Measurements from ENCODE around the gene NTRK3.

Gene NTRK3

DNA sequence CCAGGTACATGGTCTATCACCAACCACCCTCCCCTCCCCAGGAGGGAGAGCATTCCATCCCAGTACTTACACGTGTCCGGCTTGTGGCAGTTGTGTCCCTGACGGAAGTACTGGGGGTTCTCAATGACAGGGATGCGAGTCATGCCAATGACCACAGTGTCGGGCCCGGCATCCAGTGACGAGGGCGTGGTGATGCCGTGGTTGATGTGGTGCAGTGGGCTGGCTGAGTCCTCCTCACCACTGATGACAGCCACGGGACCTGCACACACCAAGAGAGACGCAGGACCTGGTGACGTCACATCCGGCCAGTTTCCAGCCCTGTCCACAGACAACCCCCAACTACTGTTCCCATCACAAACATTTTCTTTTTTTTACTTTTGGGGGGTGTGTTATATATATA lies 223.8 kb downstream of the NTRK3 start:
- Mint-ChIP-seq H3K4me3 (no peak overlapping the region), H3K9me3 (peaks cover under 1 to 5% of the 10 kb centered on the region in 2 donors), H3K27me3 (peaks cover 25 to 27% of the 10 kb centered on the region in 2 donors), H3K4me1 (no peaks in the 10 kb centered on the region), H3K36me3 (no peaks in the 10 kb centered on the region), H3K27ac (no peak overlapping the region)
- ATAC-seq (replicated peaks) = no peak
- no peak for DNase-seq

DNA sequence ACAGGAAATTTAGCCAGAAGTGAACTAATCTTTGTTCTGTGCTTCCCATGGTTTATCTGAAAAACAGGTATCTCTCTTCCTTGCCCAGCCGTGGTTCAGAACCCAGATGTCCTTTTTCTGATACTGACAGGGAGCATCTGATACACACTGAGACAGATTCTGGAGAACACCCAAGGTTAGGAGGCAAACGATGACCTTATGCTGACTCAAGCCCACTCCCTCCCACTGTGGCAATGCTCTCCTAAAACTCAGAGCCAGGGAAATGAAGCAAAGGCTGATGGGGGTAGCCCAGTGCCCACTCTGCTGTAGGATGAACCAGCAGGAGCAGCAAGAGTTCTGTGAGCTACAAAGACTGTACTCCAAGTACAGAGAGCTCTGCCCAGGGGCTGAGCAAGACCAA lies 225.1 kb downstream of the NTRK3 start:
- H3K36me3 Mint-ChIP-seq = no peaks in the 10 kb centered on the region
- peaks cover 3 to 7% of the 10 kb centered on the region in 2 donors for H3K9me3 Mint-ChIP-seq
- ATAC-seq (replicated peaks) (no peak), DNase-seq (no peak)
- no peak overlapping the region for H3K27ac Mint-ChIP-seq
- H3K27me3 Mint-ChIP-seq = peaks cover 14 to 18% of the 10 kb centered on the region in 2 donors
- H3K4me1 Mint-ChIP-seq = no peaks in the 10 kb centered on the region
- H3K4me3 Mint-ChIP-seq = no peak overlapping the region

DNA sequence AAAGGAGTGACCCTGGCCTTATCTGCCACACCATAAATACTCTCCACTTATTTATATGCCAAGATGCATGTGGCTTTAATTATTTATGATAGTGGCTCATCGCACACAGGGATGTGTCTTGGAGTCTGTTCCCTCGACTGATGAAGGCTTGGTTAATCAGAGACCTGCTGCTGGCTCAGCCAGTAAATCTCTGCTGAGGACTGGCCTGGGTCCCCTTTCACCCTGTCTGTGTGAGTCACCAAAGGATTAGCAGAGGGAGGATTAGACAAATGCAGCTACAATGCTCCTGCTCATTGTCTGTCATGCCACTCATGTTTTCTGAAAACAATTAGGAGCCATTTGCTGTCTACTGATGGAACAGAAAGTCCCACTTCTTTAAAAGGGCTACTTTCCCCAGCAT lies 226.8 kb downstream of the NTRK3 start:
- ATAC-seq (replicated peaks) = no peak
- Mint-ChIP-seq H3K27ac (no peak overlapping the region), H3K4me1 (no peaks in the 10 kb centered on the region), H3K27me3 (peaks cover 0 to 4% of the 10 kb centered on the region in 2 donors), H3K4me3 (no peak overlapping the region), H3K9me3 (peaks cover 3 to 8% of the 10 kb centered on the region in 2 donors), H3K36me3 (no peaks in the 10 kb centered on the region)
- no peak for DNase-seq

DNA sequence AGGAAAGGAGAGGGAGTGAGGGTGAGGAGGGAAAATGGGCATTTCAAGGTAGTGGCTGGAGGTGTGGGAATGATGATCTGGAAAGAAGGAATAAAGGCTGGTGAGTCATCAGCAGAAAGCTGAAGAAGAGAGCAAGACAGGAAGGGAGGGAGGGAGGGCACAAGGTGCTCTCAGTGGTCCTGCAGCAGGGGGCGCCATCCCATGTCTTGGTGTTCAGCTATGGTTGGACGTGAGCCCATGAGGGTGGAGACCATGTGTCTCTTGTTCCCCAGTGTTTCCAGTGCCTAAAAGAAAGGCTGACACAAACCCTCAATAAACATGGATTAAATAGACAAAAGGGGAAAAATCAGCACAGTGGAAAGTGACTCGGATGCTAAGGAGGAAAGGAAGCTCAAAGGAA lies 228.5 kb downstream of the NTRK3 start:
- Mint-ChIP-seq H3K4me3 (no peak overlapping the region), H3K27me3 (peaks cover 0 to 4% of the 10 kb centered on the region in 2 donors), H3K27ac (no peak overlapping the region), H3K36me3 (no peaks in the 10 kb centered on the region), H3K4me1 (no peaks in the 10 kb centered on the region), H3K9me3 (peaks cover 3 to 8% of the 10 kb centered on the region in 2 donors)
- no peak for DNase-seq
- ATAC-seq (replicated peaks) = no peak

DNA sequence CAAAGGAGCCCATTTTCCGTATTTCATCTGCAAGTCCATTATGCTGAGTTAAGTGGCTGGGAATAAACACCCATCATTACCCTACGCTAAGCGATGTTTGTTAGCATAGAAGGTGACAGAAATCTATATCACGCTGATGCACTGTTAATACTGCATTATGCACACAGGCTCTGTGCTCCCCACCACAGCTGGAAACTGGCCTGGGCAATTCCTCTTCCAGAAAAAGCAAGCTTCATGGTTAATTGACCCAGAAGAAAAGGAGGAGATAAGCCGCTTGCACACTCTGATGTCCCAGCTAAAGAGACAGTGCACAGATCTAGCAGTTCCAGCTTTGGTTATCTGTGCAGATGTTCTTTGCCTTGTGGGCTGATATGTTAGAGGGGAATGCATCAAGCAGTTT lies 232.6 kb downstream of the NTRK3 start:
- Mint-ChIP-seq H3K27me3 (peaks cover 0 to 4% of the 10 kb centered on the region in 2 donors), H3K9me3 (peaks cover 3 to 8% of the 10 kb centered on the region in 2 donors), H3K36me3 (no peaks in the 10 kb centered on the region), H3K27ac (no peak overlapping the region), H3K4me3 (no peak overlapping the region), H3K4me1 (no peaks in the 10 kb centered on the region)
- no peak for DNase-seq
- no peak for ATAC-seq (replicated peaks)

DNA sequence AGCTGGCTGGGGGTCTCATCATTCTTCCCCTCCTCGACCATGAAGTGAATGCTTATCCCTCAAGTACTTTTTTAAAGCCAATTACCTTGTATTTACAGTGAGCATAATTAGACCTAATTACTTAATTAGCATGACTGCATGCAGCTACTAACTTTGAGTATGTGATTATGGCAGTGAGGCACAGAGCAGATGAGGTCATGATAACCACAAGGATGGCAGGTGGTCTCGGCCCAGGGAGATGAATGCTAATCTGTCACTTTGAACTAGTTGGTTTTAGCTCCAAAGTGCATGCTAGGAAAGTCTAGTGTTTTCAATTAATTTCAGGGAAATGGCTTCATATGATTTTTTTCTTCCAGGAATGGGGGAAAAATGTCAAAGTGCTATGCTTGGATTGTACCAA lies 233.8 kb downstream of the NTRK3 start:
- no peak overlapping the region for H3K27ac Mint-ChIP-seq
- peaks cover 0 to 2% of the 10 kb centered on the region in 2 donors for H3K27me3 Mint-ChIP-seq
- no peak for DNase-seq
- no peak for ATAC-seq (replicated peaks)
- no peak overlapping the region for H3K4me3 Mint-ChIP-seq
- H3K36me3 Mint-ChIP-seq = no peaks in the 10 kb centered on the region
- no peaks in the 10 kb centered on the region for H3K4me1 Mint-ChIP-seq
- H3K9me3 Mint-ChIP-seq = peaks cover 2 to 5% of the 10 kb centered on the region in 2 donors

DNA sequence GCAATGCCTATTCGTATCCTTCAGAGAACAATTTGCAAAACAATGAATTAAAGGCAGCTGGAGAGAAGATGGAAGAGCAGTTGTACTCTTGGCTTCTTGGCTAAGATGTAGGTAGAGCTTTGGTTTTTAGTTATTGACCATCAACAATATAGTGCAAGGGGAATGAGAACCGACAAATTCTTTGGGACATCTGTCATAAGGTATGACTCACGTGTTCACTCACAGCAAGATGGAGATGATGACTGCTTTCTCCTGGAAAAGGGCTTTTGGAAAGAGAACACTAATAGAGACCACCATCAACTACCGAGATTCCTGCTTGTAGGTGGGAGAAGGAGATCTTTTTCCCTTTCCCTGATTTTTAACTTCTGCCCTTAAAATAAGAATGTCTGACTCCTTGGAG lies 234.9 kb downstream of the NTRK3 start:
- ATAC-seq (replicated peaks) (no peak), DNase-seq (no peak)
- Mint-ChIP-seq H3K36me3 (no peaks in the 10 kb centered on the region), H3K27ac (no peak overlapping the region), H3K4me3 (no peak overlapping the region), H3K9me3 (peaks cover 0 to 3% of the 10 kb centered on the region in 2 donors), H3K27me3 (no peaks in the 10 kb centered on the region), H3K4me1 (no peaks in the 10 kb centered on the region)

DNA sequence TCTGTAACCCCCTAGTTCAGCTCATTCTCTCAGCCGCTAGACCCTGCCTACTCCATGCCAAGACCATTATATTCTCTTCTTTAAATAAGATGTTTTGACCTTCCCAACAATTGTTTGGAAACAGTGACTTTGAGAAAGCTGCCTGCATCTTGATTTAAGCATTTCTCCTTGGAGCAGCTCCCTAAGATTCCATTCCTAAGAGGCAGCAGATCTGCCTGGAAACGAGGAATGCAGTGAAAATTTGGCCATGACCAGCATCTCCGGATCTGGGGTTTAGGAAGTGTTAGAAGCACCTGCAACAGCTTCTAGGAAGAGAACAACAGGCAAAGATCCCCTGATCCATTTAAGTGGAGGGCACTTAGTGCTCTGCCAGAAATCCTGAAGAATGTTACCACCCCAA lies 235.7 kb downstream of the NTRK3 start:
- no peak overlapping the region for H3K4me3 Mint-ChIP-seq

DNA sequence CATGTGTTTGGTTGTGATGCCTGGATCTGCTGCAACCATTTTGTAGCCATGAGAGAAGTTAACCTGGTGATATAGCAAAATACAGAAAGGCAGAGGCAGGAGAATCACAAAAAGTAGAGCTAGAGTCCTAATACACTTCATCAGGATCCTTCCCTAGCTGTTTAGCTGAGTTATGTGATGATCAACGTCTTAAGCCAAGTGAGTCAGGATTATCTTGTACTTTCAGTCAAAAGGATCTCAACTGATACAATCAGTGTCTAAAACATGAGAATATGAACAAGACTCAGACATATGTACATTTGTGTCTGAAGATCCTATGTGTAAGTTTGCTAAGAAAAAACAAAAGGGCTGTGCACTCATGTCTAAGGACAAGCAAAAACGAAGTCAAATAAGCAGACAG lies 236.9 kb downstream of the NTRK3 start:
- H3K36me3 Mint-ChIP-seq = no peaks in the 10 kb centered on the region
- H3K4me1 Mint-ChIP-seq = no peaks in the 10 kb centered on the region
- H3K27me3 Mint-ChIP-seq = no peaks in the 10 kb centered on the region
- H3K4me3 Mint-ChIP-seq = no peak overlapping the region
- DNase-seq (no peak), ATAC-seq (replicated peaks) (no peak)
- peaks cover 0 to 2% of the 10 kb centered on the region in 2 donors for H3K9me3 Mint-ChIP-seq
- H3K27ac Mint-ChIP-seq = no peak overlapping the region

More for the DNA sequence above, 235.7 kb downstream of the NTRK3 start:
- Mint-ChIP-seq H3K27ac (no peak overlapping the region), H3K27me3 (no peaks in the 10 kb centered on the region), H3K9me3 (peaks cover 0 to 3% of the 10 kb centered on the region in 2 donors), H3K36me3 (no peaks in the 10 kb centered on the region), H3K4me1 (no peaks in the 10 kb centered on the region)
- ATAC-seq (replicated peaks) = no peak
- no peak for DNase-seq

DNA sequence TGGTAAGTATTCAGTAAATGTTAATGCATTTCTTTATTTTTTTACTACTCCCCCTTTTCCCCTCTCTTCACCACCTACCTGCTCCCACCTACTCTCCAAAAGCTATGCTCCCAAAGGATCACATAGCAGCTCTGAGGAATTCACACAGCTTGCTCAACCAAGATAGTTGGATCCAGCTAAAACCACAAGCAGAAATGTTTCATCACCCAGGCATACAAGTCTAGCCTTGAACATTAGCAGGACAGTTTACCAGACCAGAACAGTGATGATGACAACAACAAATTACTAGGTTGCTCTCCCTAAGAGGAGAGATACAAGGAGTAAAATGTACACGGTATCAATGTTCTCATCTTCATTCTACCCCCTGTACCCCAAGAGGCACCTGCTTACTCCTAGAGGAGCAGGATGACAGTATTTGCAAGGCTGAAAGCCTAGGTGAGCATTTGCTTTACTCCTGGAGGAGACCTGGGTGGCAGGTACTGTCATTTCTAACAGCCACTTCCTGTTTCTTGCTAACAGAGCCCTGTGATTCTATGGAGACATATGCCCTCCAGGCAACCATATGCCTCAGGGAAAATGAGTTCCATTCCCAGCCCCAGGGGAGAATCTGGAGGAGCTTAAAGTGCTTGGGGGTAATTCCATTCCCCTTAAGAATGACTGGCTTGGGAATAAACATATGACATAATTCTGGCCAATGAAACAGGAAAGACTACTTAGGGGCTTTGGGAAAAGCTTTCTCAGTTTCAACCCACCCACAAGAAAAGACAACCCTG lies 237.5 kb downstream of the NTRK3 start:
- H3K36me3 Mint-ChIP-seq = no peaks in the 10 kb centered on the region
- peaks cover 0 to 2% of the 10 kb centered on the region in 2 donors for H3K9me3 Mint-ChIP-seq
- no peak overlapping the region for H3K27ac Mint-ChIP-seq
- ATAC-seq (replicated peaks) (no peak), DNase-seq (no peak)
- no peaks in the 10 kb centered on the region for H3K27me3 Mint-ChIP-seq
- H3K4me3 Mint-ChIP-seq = no peak overlapping the region
- H3K4me1 Mint-ChIP-seq = no peaks in the 10 kb centered on the region

DNA sequence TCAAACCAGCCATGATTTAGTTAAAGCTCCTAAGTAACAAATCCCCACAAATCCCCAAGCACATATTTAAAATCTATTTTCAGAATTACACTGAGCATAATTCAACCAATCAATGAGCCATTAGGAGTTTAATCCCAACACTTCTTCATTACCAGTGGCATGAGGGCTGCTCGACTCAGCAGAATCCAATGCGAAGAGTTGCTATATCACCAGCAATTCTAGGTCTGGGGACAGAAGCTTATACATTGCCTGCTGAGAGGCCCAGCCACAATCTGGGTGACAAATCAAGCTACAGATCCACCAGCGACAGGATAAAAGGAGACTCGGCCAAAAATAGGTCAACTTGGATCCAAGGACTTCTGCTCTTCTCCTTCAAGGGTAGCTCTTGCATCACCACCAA lies 238.8 kb downstream of the NTRK3 start:
- H3K4me3 Mint-ChIP-seq = no peak overlapping the region
- no peaks in the 10 kb centered on the region for H3K27me3 Mint-ChIP-seq
- no peak for ATAC-seq (replicated peaks)
- no peaks in the 10 kb centered on the region for H3K36me3 Mint-ChIP-seq
- peaks cover 0 to 2% of the 10 kb centered on the region in 2 donors for H3K9me3 Mint-ChIP-seq
- H3K4me1 Mint-ChIP-seq = no peaks in the 10 kb centered on the region
- no peak overlapping the region for H3K27ac Mint-ChIP-seq
- DNase-seq = no peak

DNA sequence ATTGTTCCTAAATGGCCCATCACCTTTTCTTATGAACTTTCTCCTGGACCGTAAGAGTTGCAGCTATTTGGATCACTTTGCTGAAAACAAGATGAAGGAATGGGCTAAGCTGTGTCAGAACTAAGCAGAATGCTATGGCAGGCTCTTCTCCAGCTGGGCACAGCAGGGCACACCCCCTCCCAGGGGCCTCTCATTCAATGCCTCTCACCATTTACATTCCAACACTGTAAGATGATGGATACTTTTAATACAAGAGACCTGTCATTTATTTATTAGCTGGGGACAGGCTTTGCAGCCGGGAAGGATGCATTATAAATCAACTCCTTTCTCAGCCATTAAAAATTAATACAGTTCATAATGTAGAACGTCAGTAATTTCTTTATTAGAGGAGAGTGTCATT lies 240.1 kb downstream of the NTRK3 start:
- Mint-ChIP-seq H3K9me3 (peaks cover 0 to 2% of the 10 kb centered on the region in 2 donors), H3K36me3 (no peaks in the 10 kb centered on the region), H3K4me1 (no peaks in the 10 kb centered on the region), H3K27me3 (no peaks in the 10 kb centered on the region), H3K27ac (no peak overlapping the region), H3K4me3 (no peak overlapping the region)
- no peak for ATAC-seq (replicated peaks)
- DNase-seq = no peak

DNA sequence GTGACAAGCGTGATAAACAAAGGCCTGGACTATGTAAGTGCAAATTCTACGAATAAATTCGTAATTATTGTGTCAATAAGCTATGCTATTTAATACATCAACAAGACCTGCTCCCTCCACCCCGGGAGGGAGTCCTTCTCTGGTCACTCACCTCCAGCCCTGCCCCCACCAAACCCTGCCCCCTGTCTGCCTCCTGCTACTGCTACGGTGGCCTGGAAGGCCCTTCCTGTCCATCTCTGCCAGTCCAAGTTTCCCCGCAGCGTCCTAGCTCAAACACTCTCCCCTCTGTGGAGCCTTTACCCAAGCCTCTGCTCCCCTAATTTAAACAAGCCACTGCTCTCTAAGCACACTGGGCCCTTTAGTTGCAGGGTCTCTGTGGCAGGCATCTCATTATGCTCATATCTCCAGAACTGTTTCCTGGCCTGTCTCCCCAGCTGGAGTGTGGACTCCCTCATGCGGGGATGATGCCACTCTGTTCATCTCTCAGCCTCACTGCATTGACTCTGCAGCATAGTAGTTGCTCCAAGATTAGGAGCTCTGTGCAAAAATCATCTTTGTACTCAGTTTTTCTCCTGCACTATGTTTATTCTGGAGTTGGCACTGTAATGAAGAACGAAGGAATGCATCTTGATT lies 241.2 kb downstream of the NTRK3 start:
- Mint-ChIP-seq H3K9me3 (peaks cover 0 to 2% of the 10 kb centered on the region in 2 donors), H3K36me3 (no peaks in the 10 kb centered on the region), H3K27me3 (no peaks in the 10 kb centered on the region), H3K27ac (no peak overlapping the region), H3K4me1 (no peaks in the 10 kb centered on the region), H3K4me3 (no peak overlapping the region)
- ATAC-seq (replicated peaks) (no peak), DNase-seq (no peak)

DNA sequence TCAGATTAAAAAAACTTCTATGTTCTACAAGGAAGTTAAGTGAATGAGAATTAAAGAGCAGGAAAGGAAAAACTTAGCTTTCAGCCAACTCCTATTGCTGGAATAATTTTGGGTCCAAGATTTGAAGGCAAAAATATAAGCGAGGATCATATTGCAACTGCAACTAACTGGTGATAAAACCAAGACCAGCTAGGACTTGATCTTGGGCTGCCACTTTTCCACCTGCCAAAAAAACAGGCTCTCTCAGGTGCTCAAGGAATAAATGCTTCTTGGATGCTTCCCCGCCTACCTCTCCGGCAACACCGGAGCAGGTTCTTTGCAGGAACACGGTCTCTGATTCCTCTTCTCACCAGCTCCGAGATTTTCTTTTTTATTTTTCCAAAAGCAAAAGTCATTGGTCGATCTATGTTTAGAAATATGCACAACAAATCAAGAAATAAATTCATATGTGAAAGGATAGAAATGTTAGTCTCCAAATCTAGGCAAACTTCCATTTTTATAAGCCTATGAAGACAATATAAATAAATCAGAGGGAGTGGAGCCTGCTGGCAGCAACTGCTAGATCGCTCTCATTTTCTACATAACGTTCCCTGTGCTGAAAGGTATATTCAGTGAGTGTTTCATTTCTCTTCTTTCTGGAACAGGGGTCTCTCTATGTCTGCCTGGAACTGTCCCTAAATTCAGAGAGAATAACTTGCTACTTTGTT lies 241.9 kb downstream of the NTRK3 start:
- Mint-ChIP-seq H3K9me3 (no peaks in the 10 kb centered on the region), H3K36me3 (no peaks in the 10 kb centered on the region), H3K27me3 (no peaks in the 10 kb centered on the region), H3K4me1 (no peaks in the 10 kb centered on the region), H3K4me3 (no peak overlapping the region), H3K27ac (no peak overlapping the region)
- ATAC-seq (replicated peaks) (no peak), DNase-seq (no peak)

DNA sequence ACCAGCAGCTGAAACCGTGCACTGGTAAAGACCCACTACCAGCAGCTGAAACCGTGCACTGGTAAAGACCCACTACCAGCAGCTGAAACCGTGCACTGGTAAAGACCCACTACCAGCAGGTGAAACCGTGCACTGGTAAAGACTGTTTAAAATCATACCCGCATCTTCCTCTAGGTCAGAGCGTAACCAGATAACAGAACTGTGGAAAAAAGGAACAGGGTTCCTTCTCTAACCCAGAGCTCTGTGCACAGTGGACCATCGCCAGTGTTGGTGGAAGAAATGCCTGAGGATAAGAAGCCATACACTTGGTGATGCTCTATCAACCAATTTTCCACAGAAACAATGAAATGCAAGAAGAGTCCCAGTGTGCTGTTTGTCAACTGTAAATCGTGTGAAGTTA lies 243.4 kb downstream of the NTRK3 start:
- no peaks in the 10 kb centered on the region for H3K36me3 Mint-ChIP-seq
- no peak overlapping the region for H3K27ac Mint-ChIP-seq
- no peaks in the 10 kb centered on the region for H3K27me3 Mint-ChIP-seq
- ATAC-seq (replicated peaks) = no peak
- H3K4me3 Mint-ChIP-seq = no peak overlapping the region
- H3K9me3 Mint-ChIP-seq = no peaks in the 10 kb centered on the region
- H3K4me1 Mint-ChIP-seq = no peaks in the 10 kb centered on the region
- DNase-seq = no peak

All from stimulated activated naive B cell treated with anti-CD40 and anti-IgM and Interleukin-4, amounts not matched to agents 10 μg/mL and 1 μg/mL and 100 μg/mL, for 72 hours (primary cell).